IPS-18c (cell line): ENCODE results near the gene FAHD2A.
"Not testable (repeated sequence)": the region's sequence is repeated elsewhere in the genome, so short reads cannot be mapped to it uniquely, and the experiment has no call there.

Experiments used
- H3K4me3 ChIP-seq: 2 replicates; pipeline ENCODE4 v1.7.0; 2013; ENCODE audit warnings: low read depth, mild to moderate bottlenecking, low read length, moderate library complexity; ENCODE audit not compliant: insufficient read depth
- H3K9me3 ChIP-seq: one replicate; pipeline ENCODE4 v1.6.1; 2013; ENCODE audit warnings: mild to moderate bottlenecking, low read length, moderate library complexity; ENCODE audit not compliant: control insufficient read depth, insufficient read depth

Gene FAHD2A

GRCh38 chr2:95386031-95386430, 16.5 kb upstream of the FAHD2A start:
- no peak overlapping the region for H3K4me3 ChIP-seq
- no peaks in the 10 kb centered on the region for H3K9me3 ChIP-seq

- Histone ChIP-seq H3K9me3 (no peaks in the 10 kb centered on the region), H3K4me3 (no peak overlapping the region)
These were observed 15.2 kb upstream of the FAHD2A start for GRCh38 chr2:95387358-95387757.

- Histone ChIP-seq H3K9me3 (no peaks in the 10 kb centered on the region), H3K4me3 (no peak overlapping the region)
These were observed 14.3 kb upstream of the FAHD2A start for GRCh38 chr2:95388091-95388692.

GRCh38 chr2:95388856-95389244, 13.7 kb upstream of the FAHD2A start:
- H3K9me3 ChIP-seq = no peaks in the 10 kb centered on the region
- no peak overlapping the region for H3K4me3 ChIP-seq

- Histone ChIP-seq H3K9me3 (no peaks in the 10 kb centered on the region), H3K4me3 (no peak overlapping the region)
These were observed 13.0 kb upstream of the FAHD2A start for GRCh38 chr2:95389245-95390119.

GRCh38 chr2:95390272-95390880, 12.1 kb upstream of the FAHD2A start:
- no peak overlapping the region for H3K4me3 ChIP-seq
- H3K9me3 ChIP-seq = no peaks in the 10 kb centered on the region

GRCh38 chr2:95390881-95391321, 11.6 kb upstream of the FAHD2A start:
- Histone ChIP-seq H3K4me3 (no peak overlapping the region), H3K9me3 (no peaks in the 10 kb centered on the region)

GRCh38 chr2:95391641-95392310, 10.7 kb upstream of the FAHD2A start:
- H3K9me3 ChIP-seq = no peaks in the 10 kb centered on the region
- H3K4me3 ChIP-seq = no peak overlapping the region

- Histone ChIP-seq H3K4me3 (no peak overlapping the region), H3K9me3 (no peaks in the 10 kb centered on the region)
These were observed 10.2 kb upstream of the FAHD2A start for GRCh38 chr2:95392320-95392719.

GRCh38 chr2:95392730-95393455, 9.6 kb upstream of the FAHD2A start:
- Histone ChIP-seq H3K9me3 (no peaks in the 10 kb centered on the region), H3K4me3 (no peak overlapping the region)

- Histone ChIP-seq H3K9me3 (no peaks in the 10 kb centered on the region), H3K4me3 (no peak overlapping the region)
These were observed 8.6 kb upstream of the FAHD2A start for GRCh38 chr2:95393901-95394300.

- H3K9me3 ChIP-seq = no peaks in the 10 kb centered on the region
- H3K4me3 ChIP-seq = no peak overlapping the region
These were observed 3.4 kb upstream of the FAHD2A start for GRCh38 chr2:95399061-95399460.

- H3K4me3 ChIP-seq = peak overlapping the region; percentile 99
- no peaks in the 10 kb centered on the region for H3K9me3 ChIP-seq
These were observed 1.0 kb upstream of the FAHD2A start for GRCh38 chr2:95401480-95401879.

GRCh38 chr2:95402004-95402369, 521 bp upstream of the FAHD2A start:
- H3K9me3 ChIP-seq = not testable (repeated sequence)
- peak overlapping the region; percentile 99 for H3K4me3 ChIP-seq

- H3K4me3 ChIP-seq = peak overlapping the region; percentile 99
- not testable (repeated sequence) for H3K9me3 ChIP-seq
These were observed 755 bp downstream of the FAHD2A start for GRCh38 chr2:95403204-95403721.

GRCh38 chr2:95403824-95404223, 1.3 kb downstream of the FAHD2A start:
- H3K9me3 ChIP-seq, H3K4me3 ChIP-seq: not testable (repeated sequence)

- not testable (repeated sequence) for H3K4me3 ChIP-seq, H3K9me3 ChIP-seq
These were observed 2.2 kb downstream of the FAHD2A start for GRCh38 chr2:95404676-95405075.
